Natural killer cell (primary cell): ENCODE measurements around the gene GALNT13. TPM values are rescaled to one million over a fixed set of nuclear protein-coding genes. Genes with fewer than 3 reads are reported as not detected.

ENCODE experiments used
- ATAC-seq, 3 donors: fragments of 150-1000 bp in 2 of 3; fragments of 200-7000 bp in 1 of 3; cut with Tn5 transposase; 1 replicate in 1 of 3; 2 replicates in 2 of 3; pipeline ENCODE4 v1.10.0; 2021; ENCODE audit warnings: mild to moderate bottlenecking in 2 of 3, moderate library complexity in 2 of 3
- DNase-seq, 2 donors: peaks; one replicate each; pipeline versions ENCODE4 v3.0.0 to v3.0.0-alpha.2; 2013 to 2021; ENCODE audit warnings: mixed read lengths in 1 of 2
- H3K27ac ChIP-seq: one replicate; pipeline ENCODE4 v1.5.1; 2013; ENCODE audit warnings: mild to moderate bottlenecking, low read length
- H3K27me3 ChIP-seq: one replicate; pipeline ENCODE4 v1.6.1; 2013; ENCODE audit warnings: low read length; ENCODE audit not compliant: control insufficient read depth, insufficient read depth
- H3K36me3 ChIP-seq: one replicate; pipeline ENCODE4 v1.6.1; 2013; ENCODE audit warnings: low read length; ENCODE audit not compliant: control insufficient read depth, insufficient read depth
- H3K4me1 ChIP-seq: one replicate; pipeline ENCODE4 v1.6.1; 2013; ENCODE audit warnings: low read length; ENCODE audit not compliant: control insufficient read depth, insufficient read depth
- H3K4me3 ChIP-seq: one replicate; pipeline ENCODE4 v1.5.1; 2013; ENCODE audit warnings: low read length
- H3K9me3 ChIP-seq: one replicate; pipeline ENCODE4 v1.6.1; 2013; ENCODE audit warnings: low read length; ENCODE audit not compliant: control insufficient read depth, insufficient read depth
- H3K27ac Mint-ChIP-seq, 2 donors: one replicate each; pipeline ENCODE4 v1.8.0; 2022; ENCODE audit warnings: mild to moderate bottlenecking in 2 of 2, mixed read lengths in 2 of 2, moderate library complexity in 1 of 2
- H3K27me3 Mint-ChIP-seq, 2 donors: one replicate each; pipeline ENCODE4 v1.8.0; 2022; ENCODE audit warnings: low read depth in 2 of 2, mixed read lengths in 2 of 2
- H3K36me3 Mint-ChIP-seq: one replicate; pipeline ENCODE4 v1.8.0; 2022; ENCODE audit warnings: mixed read lengths
- H3K4me1 Mint-ChIP-seq, 2 donors: one replicate each; pipeline ENCODE4 v1.8.0; 2022; ENCODE audit warnings: mixed read lengths in 2 of 2
- H3K4me3 Mint-ChIP-seq: one replicate; pipeline ENCODE4 v1.8.0; 2022; ENCODE audit warnings: mild to moderate bottlenecking, moderate library complexity, mixed read lengths
- H3K9me3 Mint-ChIP-seq, 2 donors: one replicate each; pipeline ENCODE4 v1.8.0; 2022; ENCODE audit warnings: mixed read lengths in 2 of 2
- WGBS: methylation state at CpG from one replicate; pipeline ENCODE4 v1.1.7; 2013; ENCODE audit warnings: missing lambda C conversion rate; ENCODE audit not compliant: insufficient coverage; 5-methylcytosine and 5-hydroxymethylcytosine counted together
- intact Hi-C: fragments of 100-400 bp; cut with micrococcal nuclease; formaldehyde crosslinking; loops from one replicate; pipeline ENCODE4 v1.14.2; 2022
- total RNA-seq, 4 donors: library from RNA; stranded (reverse); fragments of 120-200 nt in 1 of 4; gene quantifications; one replicate each; pipeline versions ENCODE4 v1.2.3 to v1.2.4, GENCODE V29; 2013 to 2022
- TF ChIP-seq, protein P1 (sequence below): fragments of 200-600 bp; IDR thresholded peaks from one replicate; pipeline ENCODE4 v1.8.0; 2022; ENCODE audit warnings: antibody characterized with exemption

The GALNT13 gene
- total RNA-seq, 3 donors from 2014 or later (not counting 1 experiment from before 2014, with no cell fraction given): not detected

DNA sequence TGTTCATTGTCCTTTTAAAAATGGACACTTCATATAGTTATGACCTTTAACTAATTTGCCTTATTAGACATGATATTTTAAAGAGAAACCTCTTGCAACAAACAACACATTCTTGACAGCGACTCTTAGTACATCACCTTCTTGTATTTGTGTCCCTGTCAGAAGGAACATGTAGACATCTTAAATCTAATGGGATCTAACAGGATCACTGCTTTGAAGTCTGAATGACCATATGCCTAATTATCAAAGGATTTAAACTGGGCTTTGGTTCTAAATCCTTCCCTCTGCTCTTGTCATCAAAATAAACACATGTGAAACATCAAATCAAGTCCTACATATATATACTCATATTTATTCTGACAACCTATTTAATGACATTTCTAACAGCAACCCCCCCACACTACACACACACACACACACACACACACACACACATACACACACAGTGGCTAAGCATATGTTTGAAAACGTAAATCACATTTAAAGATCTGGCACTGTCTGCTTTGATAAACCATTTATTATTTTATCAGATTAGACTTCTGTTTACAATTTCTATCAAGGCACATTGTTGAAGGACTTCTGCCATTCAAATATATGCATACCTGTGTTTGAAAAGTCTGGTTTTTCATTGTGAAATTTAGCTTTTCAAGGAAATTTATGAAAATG lies 4.2 kb downstream of the GALNT13 start:
- Histone ChIP-seq H3K27ac (no peak overlapping the region), H3K4me3 (no peak overlapping the region), H3K27me3 (peaks cover 6% of the 10 kb centered on the region), H3K36me3 (no peaks in the 10 kb centered on the region), H3K9me3 (peaks cover 8% of the 10 kb centered on the region), H3K4me1 (no peaks in the 10 kb centered on the region)
- Mint-ChIP-seq H3K27me3 (peaks cover 12 to 15% of the 10 kb centered on the region in 2 donors), H3K4me3 (no peak overlapping the region), H3K27ac (no peak overlapping the region), H3K4me1 (peaks cover 0 to 5% of the 10 kb centered on the region in 2 donors), H3K36me3 (no peaks in the 10 kb centered on the region), H3K9me3 (peaks cover 13 to 26% of the 10 kb centered on the region in 2 donors)
- no peak for ATAC-seq
- DNase-seq: no peak
- TF ChIP-seq, protein P1, sequence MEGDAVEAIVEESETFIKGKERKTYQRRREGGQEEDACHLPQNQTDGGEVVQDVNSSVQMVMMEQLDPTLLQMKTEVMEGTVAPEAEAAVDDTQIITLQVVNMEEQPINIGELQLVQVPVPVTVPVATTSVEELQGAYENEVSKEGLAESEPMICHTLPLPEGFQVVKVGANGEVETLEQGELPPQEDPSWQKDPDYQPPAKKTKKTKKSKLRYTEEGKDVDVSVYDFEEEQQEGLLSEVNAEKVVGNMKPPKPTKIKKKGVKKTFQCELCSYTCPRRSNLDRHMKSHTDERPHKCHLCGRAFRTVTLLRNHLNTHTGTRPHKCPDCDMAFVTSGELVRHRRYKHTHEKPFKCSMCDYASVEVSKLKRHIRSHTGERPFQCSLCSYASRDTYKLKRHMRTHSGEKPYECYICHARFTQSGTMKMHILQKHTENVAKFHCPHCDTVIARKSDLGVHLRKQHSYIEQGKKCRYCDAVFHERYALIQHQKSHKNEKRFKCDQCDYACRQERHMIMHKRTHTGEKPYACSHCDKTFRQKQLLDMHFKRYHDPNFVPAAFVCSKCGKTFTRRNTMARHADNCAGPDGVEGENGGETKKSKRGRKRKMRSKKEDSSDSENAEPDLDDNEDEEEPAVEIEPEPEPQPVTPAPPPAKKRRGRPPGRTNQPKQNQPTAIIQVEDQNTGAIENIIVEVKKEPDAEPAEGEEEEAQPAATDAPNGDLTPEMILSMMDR: no peak
- WGBS: 64% methylated on average over 2 of the region's 2 CpGs
- intact Hi-C loops: no loop called here

DNA sequence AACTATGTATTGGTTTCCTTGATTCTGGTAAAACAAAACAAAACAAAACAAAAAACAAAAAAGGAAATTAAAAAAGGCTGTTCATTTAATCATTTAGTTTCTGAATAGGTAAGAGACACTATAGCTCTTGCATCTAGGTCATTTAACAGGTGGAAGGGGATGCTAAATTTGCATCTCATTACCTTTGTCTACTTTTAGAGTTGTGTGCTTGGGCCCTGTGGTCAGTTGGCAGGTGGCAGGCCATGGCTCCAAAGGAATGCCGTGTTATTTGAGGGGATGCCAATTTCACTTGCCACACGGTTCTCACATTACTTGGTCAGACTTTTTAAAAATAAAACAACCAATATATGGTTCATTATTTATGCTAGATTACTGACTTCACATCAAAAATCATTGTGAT lies 9.2 kb downstream of the GALNT13 start:
- peaks cover 9 to 27% of the 10 kb centered on the region in 2 donors for H3K9me3 Mint-ChIP-seq
- no peaks in the 10 kb centered on the region for H3K27me3 Mint-ChIP-seq
- no peak overlapping the region for H3K4me3 Mint-ChIP-seq
- no peak for DNase-seq
- no peak for ATAC-seq
- H3K36me3 Mint-ChIP-seq: no peaks in the 10 kb centered on the region
- no peak overlapping the region for H3K27ac Mint-ChIP-seq
- no peaks in the 10 kb centered on the region for H3K4me1 Mint-ChIP-seq
- H3K36me3 ChIP-seq: no peaks in the 10 kb centered on the region
- intact Hi-C loops: no loop called here
- 86% methylated on average over 1 of the region's 2 CpGs for WGBS
- H3K9me3 ChIP-seq: no peaks in the 10 kb centered on the region
- H3K4me3 ChIP-seq: no peak overlapping the region
- no peak overlapping the region for H3K27ac ChIP-seq
- TF ChIP-seq, protein P1: no peak
- H3K4me1 ChIP-seq: no peaks in the 10 kb centered on the region
- no peaks in the 10 kb centered on the region for H3K27me3 ChIP-seq

DNA sequence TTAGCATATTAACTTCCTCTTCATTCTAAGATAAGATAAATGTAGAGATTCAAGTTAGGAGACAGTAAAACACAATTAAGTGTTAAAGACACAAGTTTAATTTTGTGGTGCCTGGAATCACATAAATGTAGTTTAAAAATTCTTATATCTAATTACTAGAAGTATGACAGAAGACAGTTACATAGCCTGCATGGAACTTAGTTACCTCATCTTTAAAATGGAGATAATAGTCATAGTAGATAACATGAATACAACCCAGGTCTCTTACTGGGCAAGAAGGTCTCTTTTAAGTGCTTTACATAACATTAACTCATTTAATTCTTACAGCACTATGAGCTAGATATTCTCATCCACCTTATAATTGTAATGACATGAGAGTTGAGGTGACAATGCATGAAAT lies 15.1 kb downstream of the GALNT13 start:
- TF ChIP-seq, protein P1: no peak
- intact Hi-C loops: no loop called here
- no peaks in the 10 kb centered on the region for H3K9me3 ChIP-seq
- Mint-ChIP-seq H3K4me3 (no peak overlapping the region), H3K27ac (no peak overlapping the region), H3K36me3 (no peaks in the 10 kb centered on the region), H3K9me3 (peaks cover 9 to 22% of the 10 kb centered on the region in 2 donors), H3K27me3 (no peaks in the 10 kb centered on the region), H3K4me1 (no peaks in the 10 kb centered on the region)
- no peaks in the 10 kb centered on the region for H3K36me3 ChIP-seq
- no peaks in the 10 kb centered on the region for H3K27me3 ChIP-seq
- no peak overlapping the region for H3K27ac ChIP-seq
- H3K4me3 ChIP-seq: no peak overlapping the region
- DNase-seq (no peak), ATAC-seq (no peak)
- H3K4me1 ChIP-seq: no peaks in the 10 kb centered on the region

DNA sequence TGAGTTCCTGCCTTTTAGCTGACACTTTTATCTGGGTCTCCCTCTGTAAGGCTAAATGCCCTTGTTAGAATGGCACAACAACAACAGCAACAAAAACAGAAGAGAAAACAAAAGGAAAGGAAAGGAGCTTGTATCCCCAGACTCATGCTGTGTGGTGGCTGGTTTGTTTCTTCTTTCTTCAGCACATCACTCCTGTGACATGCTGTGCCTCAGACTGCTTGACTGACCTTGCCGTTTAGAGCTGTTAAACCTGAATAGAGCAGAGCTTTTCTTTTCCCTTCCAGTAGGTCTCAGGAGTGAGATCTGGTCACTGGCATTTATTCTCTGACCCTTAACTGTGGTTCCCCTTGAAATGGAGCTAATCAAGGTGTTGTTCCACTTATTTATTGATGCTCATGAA lies 18.9 kb downstream of the GALNT13 start:
- no peak overlapping the region for H3K27ac Mint-ChIP-seq
- no peaks in the 10 kb centered on the region for H3K27me3 ChIP-seq

More for the DNA sequence above, 18.9 kb downstream of the GALNT13 start:
- no peaks in the 10 kb centered on the region for H3K36me3 ChIP-seq
- ATAC-seq: no peak
- intact Hi-C loops: no loop called here
- no peak overlapping the region for H3K4me3 ChIP-seq
- no peaks in the 10 kb centered on the region for H3K9me3 ChIP-seq
- no peak overlapping the region for H3K27ac ChIP-seq
- Mint-ChIP-seq H3K4me3 (no peak overlapping the region), H3K4me1 (no peaks in the 10 kb centered on the region), H3K9me3 (peaks cover 9 to 24% of the 10 kb centered on the region in 2 donors), H3K27me3 (no peaks in the 10 kb centered on the region), H3K36me3 (no peaks in the 10 kb centered on the region)
- TF ChIP-seq, protein P1: no peak
- 36% methylated on average over 1 of the region's 1 CpG for WGBS
- H3K4me1 ChIP-seq: no peaks in the 10 kb centered on the region
- no peak for DNase-seq
